HG02973 (cell line): ENCODE data around the gene ERGIC1.

Experiments
- ATAC-seq: cut with Tn5 transposase; IDR thresholded peaks from one replicate; pipeline ENCODE4 v1.9.1; 2021; ENCODE audit warnings: moderate library complexity; ENCODE audit not compliant: unreplicated experiment

ERGIC1 gene

GRCh38 chr5:172827841-172828240, 6.2 kb upstream of the ERGIC1 start:
- no peak for ATAC-seq

GRCh38 chr5:172828911-172829431, 5.1 kb upstream of the ERGIC1 start:
- no peak for ATAC-seq

GRCh38 chr5:172830275-172830799, 3.7 kb upstream of the ERGIC1 start:
- ATAC-seq: no peak

- no peak for ATAC-seq
Measured at GRCh38 chr5:172830876-172831662, 3.0 kb upstream of the ERGIC1 start.

- no peak for ATAC-seq
Measured at GRCh38 chr5:172832383-172833315, 1.4 kb upstream of the ERGIC1 start.

GRCh38 chr5:172833372-172833685, 722 bp upstream of the ERGIC1 start:
- no peak for ATAC-seq

- ATAC-seq: peak; percentile 17
Measured at GRCh38 chr5:172834415-172835289, 601 bp downstream of the ERGIC1 start.

- no peak for ATAC-seq
Measured at GRCh38 chr5:172835290-172835993, 1.4 kb downstream of the ERGIC1 start.

GRCh38 chr5:172835994-172836356, 1.9 kb downstream of the ERGIC1 start:
- no peak for ATAC-seq

- ATAC-seq: peak; percentile 62
Measured at GRCh38 chr5:172837640-172838039, 3.6 kb downstream of the ERGIC1 start.

- no peak for ATAC-seq
Measured at GRCh38 chr5:172838151-172838875, 4.3 kb downstream of the ERGIC1 start.

- ATAC-seq: no peak
Measured at GRCh38 chr5:172839669-172840431, 5.8 kb downstream of the ERGIC1 start.

GRCh38 chr5:172840432-172841154, 6.5 kb downstream of the ERGIC1 start:
- ATAC-seq: no peak

- ATAC-seq: no peak
Measured at GRCh38 chr5:172841256-172841655, 7.2 kb downstream of the ERGIC1 start.

GRCh38 chr5:172843825-172844576, 9.9 kb downstream of the ERGIC1 start:
- no peak for ATAC-seq

- ATAC-seq: no peak
Measured at GRCh38 chr5:172844577-172844838, 10.5 kb downstream of the ERGIC1 start.

- ATAC-seq: no peak
Measured at GRCh38 chr5:172845154-172845553, 11.1 kb downstream of the ERGIC1 start.

GRCh38 chr5:172845576-172845975, 11.5 kb downstream of the ERGIC1 start:
- ATAC-seq: no peak
